OCI-LY1 (cell line): Measurements from ENCODE around the gene BRIP1.

Experiments
- H2AFZ ChIP-seq: fragments of 200-600 bp; sonication (generic), shearing (Covaris generic); 2 replicates; pipeline ENCODE4 v1.6.0; 2014; ENCODE audit warnings: antibody characterized with exemption, mild to moderate bottlenecking, low read length
- H3F3A ChIP-seq: fragments of 200-600 bp; sonication (generic), shearing (Covaris generic); 2 replicates; pipeline ENCODE4 v1.6.0; 2014; ENCODE audit warnings: mild to moderate bottlenecking, antibody characterized with exemption, low read length, moderate library complexity; ENCODE audit not compliant: insufficient read depth
- H3K27ac ChIP-seq: fragments of 200-600 bp; sonication (generic); 2 replicates; pipeline ENCODE4 v1.5.1; 2014; ENCODE audit warnings: low read length, mixed run types, mild to moderate bottlenecking, low read depth; ENCODE audit not compliant: poor library complexity, severe bottlenecking
- H3K27me3 ChIP-seq: fragments of 200-600 bp; sonication (generic); 2 replicates; pipeline ENCODE4 v1.6.0; 2014; ENCODE audit warnings: antibody characterized with exemption, mild to moderate bottlenecking, low read length, moderate library complexity; ENCODE audit not compliant: insufficient read depth
- H3K36me3 ChIP-seq: fragments of 200-600 bp; sonication (generic); 2 replicates; pipeline ENCODE4 v1.6.1; 2014; ENCODE audit warnings: mild to moderate bottlenecking, antibody characterized with exemption, low read length, moderate library complexity, mixed read lengths; ENCODE audit not compliant: insufficient read depth
- H3K4me1 ChIP-seq: fragments of 200-600 bp; sonication (generic); 2 replicates; pipeline ENCODE4 v1.5.1; 2014; ENCODE audit warnings: mild to moderate bottlenecking, low read length, moderate library complexity; ENCODE audit not compliant: insufficient read depth, severe bottlenecking
- H3K4me2 ChIP-seq: fragments of 200-600 bp; sonication (generic), shearing (Covaris generic); 2 replicates; pipeline ENCODE4 v1.6.1; 2014; ENCODE audit warnings: low read length
- H3K4me3 ChIP-seq: fragments of 200-600 bp; sonication (generic); 2 replicates; pipeline ENCODE4 v1.5.1; 2014; ENCODE audit warnings: low read length, low read depth, mild to moderate bottlenecking, mixed read lengths; ENCODE audit not compliant: poor library complexity, severe bottlenecking
- H3K79me2 ChIP-seq: fragments of 200-600 bp; shearing (Covaris generic); 2 replicates; pipeline ENCODE4 v1.6.1; 2016; ENCODE audit warnings: mixed run types, low read length, mixed read lengths; ENCODE audit not compliant: insufficient read depth
- H3K9ac ChIP-seq: fragments of 200-600 bp; sonication (generic), shearing (Covaris generic); 2 replicates; pipeline ENCODE4 v1.6.1; 2014; ENCODE audit warnings: mild to moderate bottlenecking, low read length, mixed read lengths
- H3K9me2 ChIP-seq: fragments of 200-600 bp; sonication (generic), shearing (Covaris generic); 2 replicates; pipeline ENCODE4 v1.6.1; 2014; ENCODE audit warnings: low read depth, mild to moderate bottlenecking, low read length, mixed read lengths
- H3K9me3 ChIP-seq: fragments of 200-600 bp; shearing (Covaris generic); 2 replicates; pipeline ENCODE4 v1.6.1; 2014; ENCODE audit warnings: low read length, mixed read lengths
- H4K20me1 ChIP-seq: fragments of 200-600 bp; sonication (generic), shearing (Covaris generic); 2 replicates; pipeline ENCODE4 v1.6.0; 2016; ENCODE audit warnings: mild to moderate bottlenecking, low read length; ENCODE audit not compliant: insufficient read depth
- EZH2 ChIP-seq: fragments of 200-600 bp; sonication (generic), shearing (Covaris generic); IDR thresholded peaks from 2 replicates; pipeline ENCODE4 v1.8.0; 2017; ENCODE audit warnings: borderline replicate concordance, mixed run types, mild to moderate bottlenecking, antibody characterized with exemption, low read length, moderate library complexity, mixed read lengths
- TF ChIP-seq, protein P1 (sequence below): fragments of 200-600 bp; sonication (generic), shearing (Covaris generic); IDR thresholded peaks from 2 replicates; pipeline ENCODE4 v1.5.1; 2017; ENCODE audit warnings: mild to moderate bottlenecking, antibody characterized with exemption, low read length, moderate library complexity, mixed read lengths

Gene BRIP1

DNA sequence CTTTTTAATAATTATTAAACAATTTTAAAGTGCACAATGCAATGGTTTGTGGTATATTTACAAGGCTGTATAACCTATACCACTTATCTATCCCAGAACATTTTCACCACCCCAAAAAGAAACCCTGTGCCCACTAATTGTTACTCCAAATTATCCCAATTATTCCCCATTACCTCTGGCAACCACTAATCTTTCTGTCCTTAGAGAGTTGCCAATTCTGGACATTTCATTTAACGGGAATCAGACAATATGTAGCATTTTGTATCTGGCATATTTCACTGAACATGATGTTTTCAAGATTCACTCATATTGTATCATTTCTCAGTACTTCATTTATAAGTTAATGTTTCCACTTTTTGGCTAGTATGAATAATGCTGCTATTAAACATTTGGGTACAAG, 169.2 kb downstream of the BRIP1 start:
- Histone ChIP-seq H3K4me1 (no peaks in the 10 kb centered on the region), H3K36me3 (peaks cover 12% of the 10 kb centered on the region; the same call in 1 of the 2 replicates), H3K27me3 (no peaks in the 10 kb centered on the region), H4K20me1 (no peaks in the 10 kb centered on the region), H3K9me2 (no peaks in the 10 kb centered on the region), H3K79me2 (no peaks in the 10 kb centered on the region), H2AFZ (no peak overlapping the region), H3K9me3 (peaks cover 6% of the 10 kb centered on the region; the same call in 1 of the 2 replicates), H3F3A (no peaks in the 10 kb centered on the region), H3K4me2 (no peak overlapping the region), H3K9ac (no peak overlapping the region), H3K27ac (no peak overlapping the region), H3K4me3 (no peak overlapping the region)
- TF ChIP-seq, protein P1, sequence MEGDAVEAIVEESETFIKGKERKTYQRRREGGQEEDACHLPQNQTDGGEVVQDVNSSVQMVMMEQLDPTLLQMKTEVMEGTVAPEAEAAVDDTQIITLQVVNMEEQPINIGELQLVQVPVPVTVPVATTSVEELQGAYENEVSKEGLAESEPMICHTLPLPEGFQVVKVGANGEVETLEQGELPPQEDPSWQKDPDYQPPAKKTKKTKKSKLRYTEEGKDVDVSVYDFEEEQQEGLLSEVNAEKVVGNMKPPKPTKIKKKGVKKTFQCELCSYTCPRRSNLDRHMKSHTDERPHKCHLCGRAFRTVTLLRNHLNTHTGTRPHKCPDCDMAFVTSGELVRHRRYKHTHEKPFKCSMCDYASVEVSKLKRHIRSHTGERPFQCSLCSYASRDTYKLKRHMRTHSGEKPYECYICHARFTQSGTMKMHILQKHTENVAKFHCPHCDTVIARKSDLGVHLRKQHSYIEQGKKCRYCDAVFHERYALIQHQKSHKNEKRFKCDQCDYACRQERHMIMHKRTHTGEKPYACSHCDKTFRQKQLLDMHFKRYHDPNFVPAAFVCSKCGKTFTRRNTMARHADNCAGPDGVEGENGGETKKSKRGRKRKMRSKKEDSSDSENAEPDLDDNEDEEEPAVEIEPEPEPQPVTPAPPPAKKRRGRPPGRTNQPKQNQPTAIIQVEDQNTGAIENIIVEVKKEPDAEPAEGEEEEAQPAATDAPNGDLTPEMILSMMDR: no peak
- TF ChIP-seq EZH2: no peak

DNA sequence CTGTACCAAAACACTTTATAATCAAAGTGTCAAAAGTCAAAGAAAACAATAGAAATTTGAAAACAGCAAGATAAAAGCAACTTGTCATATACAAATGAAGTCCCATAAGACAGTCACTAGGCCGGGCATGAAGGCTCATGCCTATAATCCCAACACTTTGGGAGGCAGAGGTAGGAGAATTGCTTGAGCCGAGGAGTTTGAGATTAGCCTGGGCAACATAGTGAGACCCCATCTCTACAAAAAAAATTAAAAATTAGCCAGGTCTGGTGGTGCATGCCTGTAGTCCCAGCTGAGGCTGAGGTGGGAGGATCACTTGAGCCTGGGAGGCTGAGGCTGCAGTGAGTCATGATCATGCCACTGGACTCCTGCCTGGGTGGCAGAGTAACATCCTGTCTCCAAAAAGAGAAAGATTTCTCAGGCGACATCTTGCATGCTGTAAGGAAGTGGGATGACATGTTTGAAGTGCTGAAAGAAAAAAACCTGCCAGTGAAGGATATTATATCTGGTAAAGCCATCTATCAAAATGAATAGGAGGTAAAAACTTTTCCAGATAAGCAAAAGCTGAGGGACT, 173.6 kb downstream of the BRIP1 start:
- Histone ChIP-seq H3K27ac (no peak overlapping the region), H2AFZ (no peak overlapping the region), H4K20me1 (no peaks in the 10 kb centered on the region), H3K27me3 (no peaks in the 10 kb centered on the region), H3K4me3 (no peak overlapping the region), H3K9me2 (no peaks in the 10 kb centered on the region), H3F3A (no peaks in the 10 kb centered on the region), H3K9me3 (0 out of 2 replicates have a peak, but pooled peaks cover 2% of the 10 kb centered on the region), H3K4me2 (no peak overlapping the region), H3K79me2 (no peaks in the 10 kb centered on the region), H3K9ac (no peak overlapping the region), H3K36me3 (peaks cover 14% of the 10 kb centered on the region; the same call in 1 of the 2 replicates), H3K4me1 (no peaks in the 10 kb centered on the region)
- TF ChIP-seq, protein P1: no peak

DNA sequence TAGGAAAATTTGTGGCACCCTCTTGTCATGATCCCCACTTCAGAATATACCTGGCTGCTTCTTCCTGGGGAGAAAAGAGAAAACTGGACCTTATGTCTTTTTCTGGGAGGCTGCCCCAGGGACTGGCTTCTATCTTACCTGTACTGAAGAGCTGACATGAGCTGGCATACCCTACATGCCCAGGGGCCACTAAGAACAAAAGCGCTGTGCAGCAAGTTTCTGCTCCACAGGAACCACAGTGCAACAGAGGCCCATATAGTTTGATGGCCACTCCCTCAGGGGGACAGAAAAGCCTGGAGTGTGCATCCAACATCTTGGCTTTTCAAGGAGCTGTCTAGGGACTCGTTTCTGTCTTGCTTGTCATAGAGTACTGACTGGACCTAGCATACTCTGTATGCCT, 175.6 kb downstream of the BRIP1 start:
- Histone ChIP-seq H3K9ac (no peak overlapping the region), H3K79me2 (no peaks in the 10 kb centered on the region), H3K9me3 (no peaks in the 10 kb centered on the region), H3K9me2 (no peaks in the 10 kb centered on the region), H2AFZ (no peak overlapping the region), H3F3A (no peaks in the 10 kb centered on the region), H3K4me1 (no peaks in the 10 kb centered on the region), H3K27ac (no peak overlapping the region), H4K20me1 (no peaks in the 10 kb centered on the region), H3K4me3 (no peak overlapping the region), H3K27me3 (no peaks in the 10 kb centered on the region), H3K36me3 (peaks cover 10% of the 10 kb centered on the region; the same call in 1 of the 2 replicates), H3K4me2 (no peak overlapping the region)
- TF ChIP-seq EZH2: no peak
- TF ChIP-seq, protein P1: no peak
